HEK293T (cell line): Measurements from ENCODE around the gene TMPRSS6.

Source experiments
- NFRKB ChIP-seq: fragments of 450-650 bp; IDR thresholded peaks from 2 replicates; pipeline ENCODE4 v1.6.1; 2016; ENCODE audit warnings: mild to moderate bottlenecking, moderate library complexity
- SP1 ChIP-seq: fragments of 450-650 bp; IDR thresholded peaks from 2 replicates; pipeline ENCODE4 v1.6.1; 2017

GRCh38 chr22:37119872-37120271 is 10.4 kb upstream of the TMPRSS6 start:
- TF ChIP-seq NFRKB (no peak), SP1 (no peak)
